ENCODE measurements around the gene HOXC4. TPM values are rescaled to one million over a fixed set of nuclear protein-coding genes. Genes with fewer than 3 reads are reported as not detected.

Gene HOXC4
- total and polyA plus RNA-seq, 10 of the 15 experiments (the other 5 are each of a cell fraction or from before 2014, with no cell fraction given), result 1.0 to 11.4 (median 4.2) TPM

GRCh38 chr12:54017878-54018467 lies 35.7 kb upstream of the HOXC4 start:
- ChIA-PET RAD21 (ENCODE audit: unreplicated experiment) (interaction anchor here (0.7 to 2.1 kb wide), 16 partner anchors 9 to 275 kb away, joined by 3 to 21 read pairs (median 6); partner anchors contain the start of genes CISTR, HOXC10, HOXC4 and HOXC5), POLR2A (interaction anchor here (0.6 to 1.9 kb wide), 18 partner anchors 9 to 442 kb away, joined by 3 to 24 read pairs (median 3); partner anchors contain the start of genes CISTR, HOXC4, HOXC5 and HOXC6), CTCF (interaction anchor here (0.5 to 3.8 kb wide), 18 partner anchors 9 to 307 kb away, joined by 3 to 27 read pairs (median 12); partner anchors contain the start of genes COPZ1, HOXC10, HOXC4 and HOXC5), SMC1A (ENCODE audit: uncharacterized antibody, unreplicated experiment) (interaction anchor here (0.6 to 2.5 kb wide), 15 partner anchors 9 to 198 kb away, joined by 3 to 22 read pairs (median 4); partner anchors contain the start of genes HOXC4, HOXC5, HOXC6 and HOXC9)
- peaks cover 21% of the 10 kb centered on the region for H3K4me1 ChIP-seq (ENCODE audit: control insufficient read depth, insufficient read depth, low read length)
- in situ Hi-C loops (cut with MboI), result no loop called here
- H2AFZ ChIP-seq (ENCODE audit: control insufficient read depth, low read depth, low read length), result peak overlapping the region; percentile 89
- no peaks in the 10 kb centered on the region for H3K79me2 ChIP-seq (ENCODE audit: control insufficient read depth, insufficient read depth, low read length)
- peak overlapping the region; percentile 95 for H3K4me2 ChIP-seq (ENCODE audit: control insufficient read depth, insufficient read depth)
- H3K9ac ChIP-seq (ENCODE audit: control insufficient read depth, insufficient read depth, low read length), result peak overlapping the region; percentile 93
- no peaks in the 10 kb centered on the region; the same call in 1 of the 2 replicates for H4K20me1 ChIP-seq (ENCODE audit: control insufficient read depth, insufficient read depth)
- under 1% methylated on average over 26 of the region's 34 CpGs for WGBS (ENCODE audit: insufficient coverage, insufficient replicate concordance, low lambda C conversion rate, missing lambda C conversion rate)
- H3K4me3 ChIP-seq, result peak overlapping the region; percentile 88
- ATAC-seq, result peak; percentile 92
- peak; percentile 7 for FAIRE-seq
- no peaks in the 10 kb centered on the region for H3K36me3 ChIP-seq (ENCODE audit: control insufficient read depth in 2 of 2, insufficient read depth in 2 of 2, low read length in 1 of 2)
- peak overlapping the region; percentile 80 for H3K27ac ChIP-seq (ENCODE audit: control insufficient read depth, insufficient read depth)
- no peaks in the 10 kb centered on the region for H3K9me3 ChIP-seq (replicated peaks; ENCODE audit: control insufficient read depth, insufficient read depth, low read length)
- peak; percentile 79 for DNase-seq (ENCODE audit: low read depth, low spot score)
- intact Hi-C loops (cut with micrococcal nuclease; ENCODE audit: unreplicated experiment), result loop anchor here (1.0 kb wide), 1 partner anchor 35 kb away; the partner anchor contains the start of gene HOXC4
- peaks cover 8 to 26% of the 10 kb centered on the region in 2 experiments for H3K27me3 ChIP-seq (replicated peaks in 1 of 2; ENCODE audit: control insufficient read depth in 2 of 2, insufficient read depth in 2 of 2, low read length in 1 of 2)
- BruUV-seq (replicated peaks), result no TSS peak
- no peak for TF ChIP-seq SIN3A (IDR thresholded peaks at IDR 0.05; ENCODE audit: low read depth, low read length)
- no peak for TF ChIP-seq ZNF384 (IDR thresholded peaks at IDR 0.05; ENCODE audit: borderline replicate concordance, low read depth, low read length)
- TF ChIP-seq RCOR1 (conservative IDR thresholded peaks at IDR 0.05; ENCODE audit: low read depth, low read length), result 0 out of 2 replicates have a peak, but pooled peaks have one; percentile 14
- TF ChIP-seq ZNF622 (IDR thresholded peaks at IDR 0.05), result no peak
- TF ChIP-seq STAT3 (IDR thresholded peaks at IDR 0.05; ENCODE audit: low read depth, low read length), result no peak
- no peak for TF ChIP-seq ESRRA (IDR thresholded peaks at IDR 0.05; ENCODE audit: low read length)
- 0 out of 2 replicates have a peak, but pooled peaks have one; percentile 45 for TF ChIP-seq BACH1 (IDR thresholded peaks at IDR 0.05; ENCODE audit: borderline replicate concordance)
- TF ChIP-seq CHD1 (IDR thresholded peaks at IDR 0.05; ENCODE audit: low read depth, low read length), result no peak
- no peak for TF ChIP-seq CEBPB (IDR thresholded peaks at IDR 0.05; ENCODE audit: borderline replicate concordance in 1 of 2, low read depth in 2 of 2, low read length in 2 of 2)
- TF ChIP-seq PAX5 (IDR thresholded peaks at IDR 0.05; ENCODE audit: borderline replicate concordance, low read depth, low read length), result peak; percentile 96
- no peak for TF ChIP-seq CHD4 (IDR thresholded peaks at IDR 0.05)
- TF ChIP-seq SMC3 (IDR thresholded peaks at IDR 0.05; ENCODE audit: borderline replicate concordance, low read length), result no peak
- TF ChIP-seq PBX3 (IDR thresholded peaks at IDR 0.05; ENCODE audit: insufficient replicate concordance, low read depth, low read length), result no peak
- no peak for TF ChIP-seq CBFB (IDR thresholded peaks at IDR 0.05; ENCODE audit: low read depth)
- TF ChIP-seq SIX5 (IDR thresholded peaks at IDR 0.05; ENCODE audit: low read depth, low read length, severe bottlenecking), result no peak
- peak; percentile 17 to 53; a peak in 1 of 4 replicates for TF ChIP-seq IKZF2 (IDR thresholded peaks at IDR 0.05)
- TF ChIP-seq HDAC6 (IDR thresholded peaks at IDR 0.05; ENCODE audit: unreplicated experiment), result no peak
- peak in 1 of 2 experiments; percentile 82; a peak in 2 of 3 replicates for TF ChIP-seq EGR1 (IDR thresholded peaks at IDR 0.05; ENCODE audit: borderline replicate concordance in 1 of 2, low read depth in 2 of 2, low read length in 2 of 2)
- 0 out of 2 replicates have a peak, but pooled peaks have one; percentile 14 for TF ChIP-seq TCF3 (IDR thresholded peaks at IDR 0.05; ENCODE audit: borderline replicate concordance, insufficient read depth, low read depth, low read length)
- no peak for TF ChIP-seq SUPT20H (IDR thresholded peaks at IDR 0.05; ENCODE audit: borderline replicate concordance, control insufficient read depth, low read depth, low read length)
- no peak for TF ChIP-seq TBL1XR1 (IDR thresholded peaks at IDR 0.05; ENCODE audit: low read depth, low read length)
- no peak for TF ChIP-seq TARDBP (IDR thresholded peaks at IDR 0.05; ENCODE audit: borderline replicate concordance)
- TF ChIP-seq SMAD1 (IDR thresholded peaks at IDR 0.05; ENCODE audit: low read depth, partially characterized antibody), result peak; percentile 38
- no peak for TF ChIP-seq ZNF217 (IDR thresholded peaks at IDR 0.05)
- TF ChIP-seq NR2F1 (conservative IDR thresholded peaks at IDR 0.05), result 0 out of 2 replicates have a peak, but pooled peaks have one; percentile 36
- TF ChIP-seq IKZF1 (conservative IDR thresholded peaks at IDR 0.05), result peak; percentile 70

Measured in GM12878 (cell line).